ENCODE data around the gene NEU2. TPM values are rescaled to one million over a fixed set of nuclear protein-coding genes. Genes with fewer than 3 reads are reported as not detected.

Gene NEU2
- total and polyA plus RNA-seq, 4 donors, result not detected

GRCh38 chr2:233013027-233013461 lies 19.4 kb upstream of the NEU2 start, which contains the start of gene NGEF:
NGEF (minus strand) TSS chr2:233013256; CDS start chr2:232974890, 38,366 bp downstream.
- Histone ChIP-seq H3K27me3 (ENCODE audit: control insufficient read depth in 4 of 4, insufficient read depth in 4 of 4, low read length in 3 of 4) (no peaks in the 10 kb centered on the region), H3K4me3 (ENCODE audit: low read depth in 1 of 3, low read length in 3 of 3) (peak within 1 kb of the TSS; percentile 54 to 64 (median 63)), H3K9me3 (ENCODE audit: control insufficient read depth in 4 of 4, low read length in 3 of 4) (no peaks in the 10 kb centered on the region), H3K36me3 (ENCODE audit: control insufficient read depth in 4 of 4, insufficient read depth in 3 of 4, low read depth in 1 of 4, low read length in 3 of 4) (no peaks in the 10 kb centered on the region), H3K4me1 (ENCODE audit: control insufficient read depth in 4 of 4, insufficient read depth in 4 of 4, low read length in 3 of 4) (peaks cover 13 to 34% (median 21%) of the 10 kb centered on the region in 4 donors), H3K9ac (ENCODE audit: low read depth in 1 of 2, low read length in 2 of 2) (peak within 1 kb of the TSS; percentile 71 to 77), H3K27ac (ENCODE audit: low read depth in 1 of 2, low read length in 2 of 2) (peak within 1 kb of the TSS; percentile 85 to 86)
- 30% methylated on average over 12 of the region's 12 CpGs for WGBS
- TF ChIP-seq GABPA (IDR thresholded peaks at IDR 0.05 in 1 of 2, conservative IDR thresholded peaks at IDR 0.05 in 1 of 2) (peak in 1 of 2 donors; percentile 84), NR2F2 (IDR thresholded peaks at IDR 0.05) (no peak), SP1 (IDR thresholded peaks at IDR 0.05) (peak; percentile 96), JUND (IDR thresholded peaks at IDR 0.05) (peak in 1 of 2 donors; percentile 56), CTCF (IDR thresholded peaks at IDR 0.05; ENCODE audit: low read depth, low read length, missing input control) (no peak), REST (IDR thresholded peaks at IDR 0.05) (peak; percentile 91), HNF4G (IDR thresholded peaks at IDR 0.05) (peak; percentile 90), MAX (IDR thresholded peaks at IDR 0.05) (peak; percentile 99), FOXA2 (IDR thresholded peaks at IDR 0.05) (peak; percentile 96), TAF1 (conservative IDR thresholded peaks at IDR 0.05) (peak; percentile 75), ZBTB33 (IDR thresholded peaks at IDR 0.05) (no peak), FOXA1 (IDR thresholded peaks at IDR 0.05) (peak; percentile 97), RAD21 (IDR thresholded peaks at IDR 0.05) (peak; percentile 38 to 59), HNF4A (conservative IDR thresholded peaks at IDR 0.05) (peak; percentile 92 to 93), YY1 (IDR thresholded peaks at IDR 0.05) (peak; percentile 80), EGR1 (IDR thresholded peaks at IDR 0.05; ENCODE audit: low read depth in 2 of 2) (peak; percentile 71 to 94), RXRA (IDR thresholded peaks at IDR 0.05) (peak; percentile 90 to 94), ATF3 (IDR thresholded peaks at IDR 0.05) (no peak)
- peak; percentile 74 for DNase-seq (ENCODE audit: low spot score)
